Pancreas (tissue), 10 donors: ENCODE results near the gene CELF4. TPM values are rescaled to one million over a fixed set of nuclear protein-coding genes. Genes with fewer than 3 reads are reported as not detected.

Experiments
- ATAC-seq, 4 donors: fragments of 200-7000 bp; cut with Tn5 transposase; one replicate each; pipeline versions ENCODE4 v1.8.0 to v1.9.1; 2020; ENCODE audit warnings: mild to moderate bottlenecking in 4 of 4, moderate library complexity in 4 of 4
- DNase-seq, 6 donors: peaks; one replicate each; pipeline ENCODE4 v3.0.0-alpha.2; 2020
- FAIRE-seq: peaks from 2 replicates; lab custom pipeline; 2012; peaks lifted over from hg19 to GRCh38; lab: Jason Lieb, UNC
- H3K27ac ChIP-seq, 4 donors: fragments of 200-600 bp; sonication (generic); 1 replicate in 3 of 4; 2 replicates in 1 of 4; pipeline versions ENCODE4 v1.5.0 to v1.8.0; 2020
- H3K27me3 ChIP-seq, 4 donors: fragments of 200-600 bp; one replicate each; pipeline ENCODE4 v1.8.0; 2021
- H3K36me3 ChIP-seq, 3 donors: fragments of 200-600 bp; sonication (generic) in 1 of 3; one replicate each; pipeline versions ENCODE4 v1.5.0 to v1.8.0; 2020 to 2021
- H3K4me1 ChIP-seq, 3 donors: fragments of 200-600 bp; one replicate each; pipeline ENCODE4 v1.8.0; 2021
- H3K4me3 ChIP-seq, 4 donors: fragments of 200-600 bp; sonication (generic) in 2 of 4; one replicate each; pipeline versions ENCODE4 v1.5.0 to v1.8.0; 2020 to 2021
- H3K9me3 ChIP-seq, 4 donors: fragments of 200-600 bp; one replicate each; pipeline ENCODE4 v1.8.0; 2021
- WGBS, 2 donors: extraction: QIAGEN DNeasy Blood & Tissue Kit; methylation state at CpG; one replicate each; pipeline ENCODE4 v1.1.7; 2013; 5-methylcytosine and 5-hydroxymethylcytosine counted together
- intact Hi-C, 3 donors: fragments of 100-400 bp; cut with DNase I; formaldehyde crosslinking; loops; one replicate each; pipeline versions ENCODE4 v1.11.1 to v1.14.2; 2022
- polyA plus RNA-seq, 2 donors: library from polyadenylated mRNA; stranded (reverse); fragments of 200-250 nt; gene quantifications; one replicate each; pipeline ENCODE4 v1.2.3, GENCODE V29; 2013
- total RNA-seq, 6 donors: library from RNA; stranded (reverse); fragmentation: NEBNext Ultra II Directional in 4 of 6; extraction: Animal tissue kit (Norgen Biotek cat#: 25700) in 4 of 6; gene quantifications; one replicate each; pipeline versions ENCODE4 v1.2.1 to v1.2.4, GENCODE V29; 2021 to 2023
- TF ChIP-seq, protein P1 (sequence below), 4 donors: fragments of 200-600 bp; sonication (generic) in 3 of 4; IDR thresholded peaks; one replicate each; pipeline versions ENCODE4 v1.5.0 to v1.8.0; 2021; ENCODE audit warnings: antibody characterized with exemption in 4 of 4
- donor health status: healthy with polysubstance abuse.
- donor health status: DM: no; HTN: no; CAD: no; lungs with moderate emphysema.
- donor health status: DM: no; HTN: no; CAD: no.
- donor health status: control.
- donor health status: control.
- donor health status: Bipolar disorder and iron deficiency.
- donor health status: DM: yes; HTN: yes; CAD: no.
- donor health status: DM: no; HTN: no; CAD: no.
- donor health status: DM: no; HTN: no; CAD: no.
- donor health status: DM: yes; HTN: yes; CAD: no.

Gene CELF4
- total and polyA plus RNA-seq, 8 donors, result 1.0 to 10.0 (median 2.8) TPM

- WGBS, 2 donors, result 18 to 22% methylated on average over 16 to 31 of the region's 32 CpGs
- ATAC-seq, result no peak
- TF ChIP-seq, protein P1, sequence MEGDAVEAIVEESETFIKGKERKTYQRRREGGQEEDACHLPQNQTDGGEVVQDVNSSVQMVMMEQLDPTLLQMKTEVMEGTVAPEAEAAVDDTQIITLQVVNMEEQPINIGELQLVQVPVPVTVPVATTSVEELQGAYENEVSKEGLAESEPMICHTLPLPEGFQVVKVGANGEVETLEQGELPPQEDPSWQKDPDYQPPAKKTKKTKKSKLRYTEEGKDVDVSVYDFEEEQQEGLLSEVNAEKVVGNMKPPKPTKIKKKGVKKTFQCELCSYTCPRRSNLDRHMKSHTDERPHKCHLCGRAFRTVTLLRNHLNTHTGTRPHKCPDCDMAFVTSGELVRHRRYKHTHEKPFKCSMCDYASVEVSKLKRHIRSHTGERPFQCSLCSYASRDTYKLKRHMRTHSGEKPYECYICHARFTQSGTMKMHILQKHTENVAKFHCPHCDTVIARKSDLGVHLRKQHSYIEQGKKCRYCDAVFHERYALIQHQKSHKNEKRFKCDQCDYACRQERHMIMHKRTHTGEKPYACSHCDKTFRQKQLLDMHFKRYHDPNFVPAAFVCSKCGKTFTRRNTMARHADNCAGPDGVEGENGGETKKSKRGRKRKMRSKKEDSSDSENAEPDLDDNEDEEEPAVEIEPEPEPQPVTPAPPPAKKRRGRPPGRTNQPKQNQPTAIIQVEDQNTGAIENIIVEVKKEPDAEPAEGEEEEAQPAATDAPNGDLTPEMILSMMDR (IDR thresholded peaks at IDR 0.05), result no peak
- no peak for FAIRE-seq
- peaks cover 0 to 8% (median 2%) of the 10 kb centered on the region in 4 donors for H3K27me3 ChIP-seq
- intact Hi-C loops, result loop anchor here in 1 of 3 donors (10.0 kb wide), 1 partner anchor 50 kb away; no protein-coding TSS in a partner anchor
- H3K9me3 ChIP-seq, result no peaks in the 10 kb centered on the region
- H3K4me1 ChIP-seq, result no peaks in the 10 kb centered on the region
- no peaks in the 10 kb centered on the region for H3K36me3 ChIP-seq
- H3K27ac ChIP-seq, result no peak overlapping the region
- no peak overlapping the region for H3K4me3 ChIP-seq
- DNase-seq, result no peak
These were observed 290.3 kb downstream of the CELF4 start for GRCh38 chr18:37275237-37275741.

DNA sequence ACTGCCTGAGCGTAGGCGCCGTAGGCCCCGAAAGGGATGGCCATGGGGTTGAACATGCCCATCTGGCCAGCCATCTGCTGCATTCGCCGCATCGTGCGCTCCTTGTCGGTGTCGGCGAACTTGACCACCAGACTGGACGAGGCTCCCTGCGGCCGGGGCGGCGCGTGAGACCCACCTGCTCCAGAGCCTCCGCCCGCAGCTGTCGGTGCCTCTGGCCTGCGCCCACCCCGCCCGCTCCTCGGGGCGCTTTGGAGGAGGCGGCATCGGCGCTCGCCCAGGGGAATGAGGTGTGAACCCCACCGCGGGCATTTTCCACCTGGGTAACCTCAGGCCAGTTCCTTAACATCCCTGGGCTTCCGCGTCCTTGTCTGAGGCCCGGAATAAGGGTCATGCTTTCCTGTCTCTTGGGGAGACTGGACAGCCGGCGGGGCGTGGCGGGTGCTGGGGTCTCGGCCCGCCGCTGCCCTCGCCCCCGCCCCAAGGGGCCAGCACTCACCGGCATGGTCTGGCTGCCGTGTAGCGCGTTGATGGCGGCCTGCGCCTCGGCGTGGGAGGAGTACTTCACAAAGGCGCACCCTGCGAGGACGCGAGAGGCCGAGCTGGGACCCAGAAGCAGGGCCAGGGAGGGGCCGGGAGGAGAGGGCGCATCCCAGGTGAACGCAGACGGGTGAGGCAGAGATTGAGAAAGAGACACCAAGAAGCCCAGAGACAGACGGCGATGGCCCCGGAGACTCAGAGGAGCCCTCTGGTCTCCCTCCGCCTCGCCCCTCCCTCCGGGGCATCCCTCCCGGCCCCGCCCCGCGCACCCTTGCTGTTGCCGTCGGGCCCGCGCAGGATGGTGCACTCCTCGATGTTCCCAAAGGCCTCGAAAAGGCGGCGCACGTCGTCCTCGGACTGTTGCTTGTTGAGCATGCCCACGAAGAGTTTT, 291.0 kb downstream of the CELF4 start:
- WGBS, 2 donors, result 11 to 19% methylated on average over 78 to 82 of the region's 82 CpGs
- ATAC-seq, result no peak

GRCh38 chr18:37272841-37273240, 292.8 kb downstream of the CELF4 start:
- no peak overlapping the region for H3K27ac ChIP-seq
- TF ChIP-seq, protein P1 (IDR thresholded peaks at IDR 0.05), result no peak
- FAIRE-seq (no peak), DNase-seq (no peak), ATAC-seq (no peak)
- WGBS, 2 donors, result 73 to 83% methylated on average over 16 of the region's 16 CpGs
- no peak overlapping the region for H3K4me3 ChIP-seq
- peaks cover 0 to 8% (median 2%) of the 10 kb centered on the region in 4 donors for H3K27me3 ChIP-seq
- intact Hi-C loops, result loop anchor here in 1 of 3 donors (10.0 kb wide), 1 partner anchor 48 kb away; no protein-coding TSS in a partner anchor
- no peaks in the 10 kb centered on the region for H3K36me3 ChIP-seq
- no peaks in the 10 kb centered on the region for H3K4me1 ChIP-seq
- H3K9me3 ChIP-seq, result no peaks in the 10 kb centered on the region

More for the DNA sequence above, 291.0 kb downstream of the CELF4 start:
- Histone ChIP-seq H3K36me3 (no peaks in the 10 kb centered on the region), H3K9me3 (no peaks in the 10 kb centered on the region), H3K27ac (no peak overlapping the region), H3K27me3 (peaks cover 0 to 8% (median 2%) of the 10 kb centered on the region in 4 donors), H3K4me3 (no peak overlapping the region), H3K4me1 (no peaks in the 10 kb centered on the region)
- TF ChIP-seq, protein P1 (IDR thresholded peaks at IDR 0.05), result no peak
- intact Hi-C loops, result loop anchor here in 1 of 3 donors (10.0 kb wide), 1 partner anchor 50 kb away; no protein-coding TSS in a partner anchor
- FAIRE-seq, result no peak
- no peak for DNase-seq

GRCh38 chr18:37272226-37272625, 293.4 kb downstream of the CELF4 start:
- Histone ChIP-seq H3K27me3 (peaks cover 0 to 8% (median 2%) of the 10 kb centered on the region in 4 donors), H3K9me3 (no peaks in the 10 kb centered on the region), H3K4me1 (no peaks in the 10 kb centered on the region), H3K4me3 (no peak overlapping the region), H3K36me3 (no peaks in the 10 kb centered on the region), H3K27ac (no peak overlapping the region)
- TF ChIP-seq, protein P1 (IDR thresholded peaks at IDR 0.05), result no peak
- no peak for ATAC-seq
- FAIRE-seq, result no peak
- intact Hi-C loops, result loop anchor here in 1 of 3 donors (10.0 kb wide), 1 partner anchor 47 kb away; no protein-coding TSS in a partner anchor
- DNase-seq, result no peak
- WGBS, 2 donors, result 31 to 71% methylated on average over 2 of the region's 2 CpGs
